ENCODE data around the gene INTS4. TPM values are rescaled to one million over a fixed set of nuclear protein-coding genes. Genes with fewer than 3 reads are reported as not detected.

INTS4 gene
- total RNA-seq, 6 experiments from 2014 or later, result 8.3 to 19.0 (median 14.7) TPM

- Histone ChIP-seq H3K9me3 (no peaks in the 10 kb centered on the region), H3K27me3 (no peaks in the 10 kb centered on the region), H3K36me3 (no peaks in the 10 kb centered on the region), H3K4me1 (no peaks in the 10 kb centered on the region), H3K4me3 (no peak overlapping the region), H3K27ac (no peak overlapping the region)
- ATAC-seq (no peak), DNase-seq (no peak)
- TF ChIP-seq POLR2A (IDR thresholded peaks at IDR 0.05) (no peak), CTCF (IDR thresholded peaks at IDR 0.05) (no peak)
- intact Hi-C loops (cut with DNase I), result no loop called here
- WGBS (ENCODE audit: insufficient coverage, low coverage, low lambda C conversion rate, missing lambda C conversion rate), result 100% methylated on average over 1 of the region's 1 CpG
These were observed 15.8 kb upstream of the INTS4 start for GRCh38 chr11:78010304-78010703.

GRCh38 chr11:78009062-78009461 is 14.6 kb upstream of the INTS4 start:
- DNase-seq (no peak), ATAC-seq (no peak)
- Histone ChIP-seq H3K27ac (no peak overlapping the region), H3K4me3 (no peak overlapping the region), H3K4me1 (no peaks in the 10 kb centered on the region), H3K9me3 (no peaks in the 10 kb centered on the region), H3K36me3 (no peaks in the 10 kb centered on the region), H3K27me3 (no peaks in the 10 kb centered on the region)
- TF ChIP-seq POLR2A (IDR thresholded peaks at IDR 0.05) (no peak), CTCF (IDR thresholded peaks at IDR 0.05) (no peak)
- intact Hi-C loops (cut with DNase I), result no loop called here
- no CpG with 5 or more reads among the region's 2 CpGs for WGBS (ENCODE audit: insufficient coverage, low coverage, low lambda C conversion rate, missing lambda C conversion rate)

DNA sequence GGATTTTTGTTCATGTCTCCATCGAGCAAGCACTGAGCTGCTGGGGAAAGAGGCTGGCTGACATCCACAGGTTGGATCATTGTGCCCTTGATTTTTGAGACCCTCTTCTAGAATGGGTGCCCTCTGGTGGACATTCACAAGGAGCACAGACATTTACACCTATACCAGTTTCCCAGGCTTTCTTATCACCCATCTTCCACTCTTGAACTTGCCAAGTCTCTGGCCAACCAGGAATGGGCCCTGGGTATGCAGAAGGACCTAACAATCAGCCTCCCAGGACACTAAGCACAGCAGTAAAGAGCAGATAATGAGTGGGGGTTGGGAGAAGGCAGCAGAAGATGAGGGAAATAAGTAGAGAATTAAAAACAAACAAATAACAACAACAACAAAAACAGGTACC is 5.7 kb upstream of the INTS4 start:
- peak; percentile 86 to 96 (median 91) for ATAC-seq
- H3K4me3 ChIP-seq, result no peak overlapping the region
- no peaks in the 10 kb centered on the region for H3K27me3 ChIP-seq
- peak in 1 of 3 donors; percentile 52 for DNase-seq
- H3K9me3 ChIP-seq, result no peaks in the 10 kb centered on the region
- no peaks in the 10 kb centered on the region for H3K36me3 ChIP-seq
- peaks cover 0 to 4% (median 0%) of the 10 kb centered on the region in 4 donors for H3K4me1 ChIP-seq
- intact Hi-C loops (cut with DNase I), result no loop called here
- TF ChIP-seq POLR2A (IDR thresholded peaks at IDR 0.05) (no peak), CTCF (IDR thresholded peaks at IDR 0.05) (peak; percentile 56 to 66 (median 60))
- no peak overlapping the region for H3K27ac ChIP-seq
- WGBS (ENCODE audit: insufficient coverage, low coverage, low lambda C conversion rate, missing lambda C conversion rate), result 0% methylated on average over 1 of the region's 1 CpG

GRCh38 chr11:77999446-78000030 is 5.1 kb upstream of the INTS4 start:
- Histone ChIP-seq H3K36me3 (no peaks in the 10 kb centered on the region), H3K4me1 (peaks cover 0 to 6% (median 0%) of the 10 kb centered on the region in 4 donors), H3K9me3 (no peaks in the 10 kb centered on the region), H3K4me3 (no peak overlapping the region), H3K27me3 (no peaks in the 10 kb centered on the region), H3K27ac (no peak overlapping the region)
- ATAC-seq (no peak), DNase-seq (no peak)
- 100% methylated on average over 1 of the region's 1 CpG for WGBS (ENCODE audit: insufficient coverage, low coverage, low lambda C conversion rate, missing lambda C conversion rate)
- intact Hi-C loops (cut with DNase I), result no loop called here
- TF ChIP-seq POLR2A (IDR thresholded peaks at IDR 0.05) (no peak), CTCF (IDR thresholded peaks at IDR 0.05) (no peak)
